Choroid plexus epithelial cell (primary cell): ENCODE measurements around the gene TSPEAR.

ENCODE experiments used
- DNase-seq: peaks from one replicate; pipeline ENCODE4 v3.0.0-alpha.2; 2010; ENCODE audit warnings: low read depth
- H3K4me3 ChIP-seq: 2 replicates; pipeline ENCODE4 v1.5.1; 2011; ENCODE audit warnings: low read depth, mild to moderate bottlenecking, control low read depth, low read length, moderate library complexity
- TF ChIP-seq, protein P1 (sequence below): conservative IDR thresholded peaks from 2 replicates; pipeline ENCODE4 v1.5.1; 2011; ENCODE audit warnings: low read depth, mild to moderate bottlenecking, control low read depth, inconsistent platforms, low read length, moderate library complexity

Gene TSPEAR

DNA sequence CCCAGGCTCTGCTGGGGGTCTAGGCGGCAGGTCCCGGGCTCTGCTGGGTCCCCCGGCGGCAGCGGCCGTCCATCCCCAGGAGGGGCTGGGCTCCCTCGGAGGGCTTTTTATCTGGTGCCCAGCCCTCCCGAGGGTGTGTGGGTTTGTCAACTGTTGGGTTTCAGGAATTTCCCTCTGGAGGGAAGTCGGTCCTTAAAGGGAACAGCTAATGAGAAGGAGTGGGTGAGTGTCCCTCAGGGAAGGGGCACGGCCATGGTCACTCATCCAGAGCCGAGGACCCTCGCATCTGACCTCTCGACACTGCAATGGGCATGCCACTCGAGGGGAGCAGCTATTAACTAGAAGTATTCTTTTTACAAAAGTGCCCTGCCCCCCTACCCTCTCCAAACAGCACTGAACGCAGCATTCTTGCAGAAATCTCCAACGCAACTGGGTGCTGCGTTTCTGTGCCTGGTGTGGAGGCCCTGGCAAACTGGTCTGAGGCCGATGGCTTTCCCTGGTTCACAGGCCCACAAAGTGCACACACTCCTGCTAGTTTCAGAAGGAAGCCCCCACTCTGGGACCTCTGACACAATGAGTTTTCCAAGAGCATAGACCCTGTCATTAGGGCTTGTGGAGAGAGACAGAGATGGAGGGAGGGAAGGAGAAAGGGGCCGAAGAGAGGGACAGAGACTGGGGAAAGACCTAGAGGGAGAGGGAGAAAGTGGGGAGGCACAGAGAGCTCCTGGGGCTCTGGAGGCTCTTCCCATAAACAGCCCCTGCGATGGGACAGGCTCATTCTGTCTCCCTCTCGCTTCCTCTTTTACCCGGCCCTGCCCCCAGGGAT lies 1.0 kb upstream of the TSPEAR start:
- H3K4me3 ChIP-seq = no peak overlapping the region
- TF ChIP-seq, protein P1, sequence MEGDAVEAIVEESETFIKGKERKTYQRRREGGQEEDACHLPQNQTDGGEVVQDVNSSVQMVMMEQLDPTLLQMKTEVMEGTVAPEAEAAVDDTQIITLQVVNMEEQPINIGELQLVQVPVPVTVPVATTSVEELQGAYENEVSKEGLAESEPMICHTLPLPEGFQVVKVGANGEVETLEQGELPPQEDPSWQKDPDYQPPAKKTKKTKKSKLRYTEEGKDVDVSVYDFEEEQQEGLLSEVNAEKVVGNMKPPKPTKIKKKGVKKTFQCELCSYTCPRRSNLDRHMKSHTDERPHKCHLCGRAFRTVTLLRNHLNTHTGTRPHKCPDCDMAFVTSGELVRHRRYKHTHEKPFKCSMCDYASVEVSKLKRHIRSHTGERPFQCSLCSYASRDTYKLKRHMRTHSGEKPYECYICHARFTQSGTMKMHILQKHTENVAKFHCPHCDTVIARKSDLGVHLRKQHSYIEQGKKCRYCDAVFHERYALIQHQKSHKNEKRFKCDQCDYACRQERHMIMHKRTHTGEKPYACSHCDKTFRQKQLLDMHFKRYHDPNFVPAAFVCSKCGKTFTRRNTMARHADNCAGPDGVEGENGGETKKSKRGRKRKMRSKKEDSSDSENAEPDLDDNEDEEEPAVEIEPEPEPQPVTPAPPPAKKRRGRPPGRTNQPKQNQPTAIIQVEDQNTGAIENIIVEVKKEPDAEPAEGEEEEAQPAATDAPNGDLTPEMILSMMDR = no peak
- DNase-seq = no peak

DNA sequence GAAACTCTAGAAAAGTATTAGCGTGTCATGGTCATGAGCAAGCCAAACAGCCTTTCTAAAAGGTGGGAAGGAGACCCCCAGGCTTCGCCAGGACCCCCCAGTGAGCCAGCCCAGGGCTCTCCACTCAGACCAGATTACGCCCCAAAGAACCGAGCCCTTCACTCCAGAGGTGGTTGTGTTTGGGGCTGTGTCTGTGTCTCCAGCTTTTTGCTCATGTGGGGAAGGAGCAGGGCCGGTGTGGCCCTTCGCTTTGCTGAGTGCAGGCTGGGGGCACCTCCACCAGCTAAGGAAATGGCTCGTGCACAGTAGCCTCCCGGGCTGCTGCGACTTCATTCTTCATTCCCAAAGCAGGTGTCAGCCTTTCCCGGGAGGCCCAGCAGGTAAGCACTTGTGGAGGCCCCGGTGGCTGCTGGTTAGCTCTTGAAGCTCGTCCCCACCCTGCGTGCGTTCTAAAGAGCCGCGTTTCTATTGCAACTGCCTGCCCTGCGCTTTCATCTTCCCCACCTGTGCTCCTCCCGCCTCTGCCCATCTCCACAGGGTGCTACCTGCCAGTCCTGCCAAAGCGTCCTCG lies 531 bp downstream of the TSPEAR start:
- TF ChIP-seq, protein P1 = no peak
- H3K4me3 ChIP-seq = no peak overlapping the region
- DNase-seq = no peak

DNA sequence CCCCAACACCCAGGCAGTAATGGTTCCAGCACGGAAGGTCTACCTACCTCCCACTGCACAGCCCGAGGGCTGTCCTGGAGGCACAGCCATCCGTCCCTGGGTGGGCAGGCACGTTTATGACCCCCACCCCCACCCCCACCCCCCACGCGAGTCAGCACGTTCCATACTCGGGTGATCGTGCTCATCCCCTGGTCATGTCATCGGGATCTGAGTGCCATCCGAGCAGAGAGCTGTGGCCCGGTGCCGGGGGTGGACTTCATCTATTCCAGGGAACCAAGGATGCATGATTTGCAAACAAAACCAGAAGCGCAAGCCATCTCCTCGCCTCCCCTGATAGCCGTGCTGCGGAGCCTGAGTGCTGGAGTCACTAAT lies 1.1 kb downstream of the TSPEAR start:
- DNase-seq = no peak
- H3K4me3 ChIP-seq = no peak overlapping the region

DNA sequence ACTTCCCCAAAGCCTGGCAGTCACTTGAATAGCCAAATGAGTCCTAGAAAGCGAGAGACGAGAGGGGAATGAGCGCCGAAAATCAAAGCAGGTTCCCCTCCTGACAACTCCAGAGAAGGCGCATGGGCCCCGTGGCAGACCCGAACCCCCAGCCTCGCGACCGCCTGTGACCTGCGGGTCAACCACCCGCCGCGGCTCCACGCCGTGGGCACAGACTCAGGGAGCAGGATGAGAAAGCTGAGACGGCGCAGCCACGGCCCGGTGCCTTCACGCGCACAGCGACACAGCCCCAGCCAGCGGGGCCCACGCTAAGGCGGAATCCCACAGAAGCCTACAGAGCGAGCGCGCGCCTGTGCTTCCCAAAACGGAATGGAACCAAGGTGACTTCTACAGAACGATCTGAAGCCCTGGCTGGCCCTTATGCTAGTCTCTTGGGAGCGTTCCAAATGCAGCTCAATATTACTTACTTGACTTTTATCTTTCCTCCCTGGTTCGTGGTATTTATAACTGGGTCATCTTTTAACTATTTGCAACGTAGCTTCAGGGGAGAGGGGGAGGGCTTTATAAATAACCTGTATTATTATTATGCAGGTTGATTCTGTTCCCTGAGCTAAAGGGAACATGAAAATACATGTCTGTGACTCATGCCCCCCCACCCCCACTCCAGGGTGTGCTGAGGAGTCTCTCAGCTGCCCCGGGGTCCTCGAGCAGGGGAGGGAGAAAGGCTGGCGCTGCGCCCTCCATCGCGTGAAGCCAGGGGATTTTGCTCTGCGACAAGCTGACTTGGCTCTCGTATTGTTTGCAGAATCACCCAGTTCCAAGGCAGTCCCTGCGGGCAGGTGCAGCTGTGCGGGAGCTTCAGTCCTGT lies 1.7 kb downstream of the TSPEAR start:
- H3K4me3 ChIP-seq = no peak overlapping the region
- TF ChIP-seq, protein P1 = no peak
- peak; percentile 12 for DNase-seq

More for the DNA sequence above, 1.1 kb downstream of the TSPEAR start:
- TF ChIP-seq, protein P1 = no peak

DNA sequence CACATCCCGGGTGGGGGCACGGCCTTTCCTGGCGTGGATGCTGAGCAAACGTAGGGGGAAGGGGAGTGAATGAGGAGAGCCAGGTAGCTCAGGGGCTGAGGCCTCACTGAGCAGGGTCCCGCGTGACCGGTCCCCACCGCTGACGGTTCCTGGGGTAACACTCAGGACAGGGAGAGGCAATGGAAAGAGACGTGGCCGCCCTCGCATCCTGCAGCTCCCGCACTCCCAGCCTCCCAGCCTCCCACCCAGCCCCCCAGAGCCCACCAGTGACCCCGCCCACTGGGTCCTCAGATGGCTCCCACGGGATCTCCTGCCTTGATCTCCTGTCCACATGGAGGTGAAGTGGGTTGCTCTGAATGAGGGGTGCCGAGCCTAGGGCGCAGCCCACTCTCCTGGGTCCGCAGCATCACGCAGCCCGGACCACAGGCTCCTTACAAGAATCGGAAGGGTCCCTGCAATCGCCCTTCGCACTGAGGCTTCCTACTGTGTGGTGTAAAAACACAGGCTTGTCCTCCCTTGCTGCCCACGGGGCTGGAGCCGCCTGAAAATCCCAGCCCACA lies 2.4 kb downstream of the TSPEAR start:
- no peak for DNase-seq

DNA sequence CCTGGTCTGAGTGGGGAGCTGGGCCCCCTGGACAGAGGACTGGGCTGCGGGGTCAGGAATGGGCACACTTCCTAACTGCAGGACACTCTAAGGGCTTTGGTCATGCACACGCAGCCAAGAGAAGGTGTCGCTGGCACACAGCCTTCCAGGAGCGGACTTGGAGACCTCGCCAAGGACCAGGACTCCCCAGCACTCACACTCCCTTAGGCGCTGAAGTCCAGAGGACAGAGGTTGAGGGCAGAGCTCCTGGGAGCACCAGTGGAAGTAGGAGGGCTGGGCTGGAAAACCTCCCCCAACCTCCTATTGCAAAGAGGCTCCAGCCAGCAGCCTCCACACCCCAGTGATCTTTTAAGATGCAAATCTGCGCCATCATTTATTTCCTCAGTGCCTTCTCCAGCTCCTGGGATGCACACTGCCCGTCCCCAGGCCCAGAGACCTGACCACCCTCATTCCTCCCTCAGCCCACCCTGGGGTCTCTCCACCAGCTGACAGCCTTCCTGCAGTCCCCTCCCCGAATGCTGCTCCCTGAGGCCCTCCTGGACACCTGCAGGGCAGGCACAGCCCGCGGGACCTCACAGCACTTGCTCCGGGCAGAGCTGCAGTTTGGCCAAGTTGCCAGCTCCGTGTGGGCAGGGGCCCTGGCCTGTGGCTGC lies 3.0 kb downstream of the TSPEAR start:
- TF ChIP-seq, protein P1 = no peak
- no peak for DNase-seq
- no peak overlapping the region for H3K4me3 ChIP-seq

More for the DNA sequence above, 2.4 kb downstream of the TSPEAR start:
- TF ChIP-seq, protein P1 = no peak
- H3K4me3 ChIP-seq = no peak overlapping the region
